Measurements from ENCODE around the gene TNFRSF11A.

TNFRSF11A gene

GRCh38 chr18:62396967-62397366 is 71.9 kb downstream of the TNFRSF11A start:
- no peaks in the 10 kb centered on the region for H3K9me3 ChIP-seq (replicated peaks; ENCODE audit: insufficient read depth, low read length)
- H3K79me2 ChIP-seq (ENCODE audit: low read length), result no peaks in the 10 kb centered on the region
- no peaks in the 10 kb centered on the region for H3F3A ChIP-seq (ENCODE audit: insufficient read depth, low read length)
- H3K4me2 ChIP-seq (ENCODE audit: low read depth, low read length), result no peak overlapping the region
- TF ChIP-seq EZH2 (optimal IDR thresholded peaks at IDR 0.05; ENCODE audit: low read depth, low read length) (no peak), EZH2phosphoT487 (IDR thresholded peaks at IDR 0.05; ENCODE audit: low read length) (no peak), CTCF (IDR thresholded peaks at IDR 0.05; ENCODE audit: low read length) (no peak)
- no peaks in the 10 kb centered on the region for H3K9me2 ChIP-seq (replicated peaks; ENCODE audit: insufficient read depth, low read length)
- no peaks in the 10 kb centered on the region for H3K36me3 ChIP-seq (replicated peaks; ENCODE audit: insufficient read depth, low read length)
- no peaks in the 10 kb centered on the region for H3K4me1 ChIP-seq (ENCODE audit: low read length)
- no peaks in the 10 kb centered on the region for H4K20me1 ChIP-seq (ENCODE audit: insufficient read depth, low read length)
- H3K9ac ChIP-seq (ENCODE audit: low read length), result no peak overlapping the region
- no peaks in the 10 kb centered on the region for H3K27me3 ChIP-seq (replicated peaks; ENCODE audit: insufficient read depth, low read length)
- no peak overlapping the region for H3K27ac ChIP-seq (ENCODE audit: low read length)
- no peak overlapping the region for H2AFZ ChIP-seq (ENCODE audit: low read length)
- no peak for DNase-seq
- H3K4me3 ChIP-seq (ENCODE audit: low read length), result no peak overlapping the region

- TF ChIP-seq EZH2 (optimal IDR thresholded peaks at IDR 0.05; ENCODE audit: low read depth, low read length) (no peak), EZH2phosphoT487 (IDR thresholded peaks at IDR 0.05; ENCODE audit: low read length) (no peak), CTCF (IDR thresholded peaks at IDR 0.05; ENCODE audit: low read length) (no peak)
- no peaks in the 10 kb centered on the region for H3K4me1 ChIP-seq (ENCODE audit: low read length)
These were observed 73.2 kb downstream of the TNFRSF11A start for GRCh38 chr18:62398291-62398690.

GRCh38 chr18:62399276-62399675 is 74.2 kb downstream of the TNFRSF11A start:
- no peak for DNase-seq
- Histone ChIP-seq H3K4me3 (ENCODE audit: low read length) (no peak overlapping the region), H2AFZ (ENCODE audit: low read length) (no peak overlapping the region), H3K27ac (ENCODE audit: low read length) (no peak overlapping the region), H3K9me2 (replicated peaks; ENCODE audit: insufficient read depth, low read length) (no peaks in the 10 kb centered on the region), H3K79me2 (ENCODE audit: low read length) (no peaks in the 10 kb centered on the region), H3K27me3 (replicated peaks; ENCODE audit: insufficient read depth, low read length) (no peaks in the 10 kb centered on the region), H3K9me3 (replicated peaks; ENCODE audit: insufficient read depth, low read length) (no peaks in the 10 kb centered on the region), H3K36me3 (replicated peaks; ENCODE audit: insufficient read depth, low read length) (no peaks in the 10 kb centered on the region), H3K4me1 (ENCODE audit: low read length) (no peaks in the 10 kb centered on the region), H3K9ac (ENCODE audit: low read length) (no peak overlapping the region), H3F3A (ENCODE audit: insufficient read depth, low read length) (no peaks in the 10 kb centered on the region), H3K4me2 (ENCODE audit: low read depth, low read length) (no peak overlapping the region), H4K20me1 (ENCODE audit: insufficient read depth, low read length) (no peaks in the 10 kb centered on the region)
- TF ChIP-seq EZH2 (optimal IDR thresholded peaks at IDR 0.05; ENCODE audit: low read depth, low read length) (no peak), CTCF (IDR thresholded peaks at IDR 0.05; ENCODE audit: low read length) (no peak), EZH2phosphoT487 (IDR thresholded peaks at IDR 0.05; ENCODE audit: low read length) (no peak)

More at GRCh38 chr18:62398291-62398690, 73.2 kb downstream of the TNFRSF11A start:
- Histone ChIP-seq H3F3A (ENCODE audit: insufficient read depth, low read length) (no peaks in the 10 kb centered on the region), H3K9me2 (replicated peaks; ENCODE audit: insufficient read depth, low read length) (no peaks in the 10 kb centered on the region), H4K20me1 (ENCODE audit: insufficient read depth, low read length) (no peaks in the 10 kb centered on the region), H3K4me3 (ENCODE audit: low read length) (no peak overlapping the region), H3K27me3 (replicated peaks; ENCODE audit: insufficient read depth, low read length) (no peaks in the 10 kb centered on the region), H3K4me2 (ENCODE audit: low read depth, low read length) (no peak overlapping the region), H3K9me3 (replicated peaks; ENCODE audit: insufficient read depth, low read length) (no peaks in the 10 kb centered on the region), H3K27ac (ENCODE audit: low read length) (no peak overlapping the region), H3K36me3 (replicated peaks; ENCODE audit: insufficient read depth, low read length) (no peaks in the 10 kb centered on the region), H3K79me2 (ENCODE audit: low read length) (no peaks in the 10 kb centered on the region), H3K9ac (ENCODE audit: low read length) (no peak overlapping the region), H2AFZ (ENCODE audit: low read length) (no peak overlapping the region)
- no peak for DNase-seq

Data from MM.1S (cell line).